OCI-LY3 (cell line): ENCODE data around the gene RIPOR1.

Experiments used
- CTCF ChIP-seq: fragments of 200-600, 300-600 bp; sonication (generic); IDR thresholded peaks from 2 replicates; pipeline ENCODE4 v1.5.1; 2014; ENCODE audit warnings: antibody characterized with exemption, low read length, low read depth
- EZH2phosphoT487 ChIP-seq: fragments of 200-600 bp; shearing (Covaris generic); IDR thresholded peaks from 2 replicates; pipeline ENCODE4 v1.6.1; 2018; ENCODE audit warnings: antibody characterized with exemption, mixed run types, low read depth

GRCh38 chr16:67561824-67562525 is 33.3 kb downstream of the RIPOR1 start:
- no peak for TF ChIP-seq CTCF
- no peak for TF ChIP-seq EZH2phosphoT487
